Hematopoietic multipotent progenitor cell treated with erythropoietin and hydrocortisone succinate and interleukin-3 and kit ligand, for 17 days (in vitro differentiated cells): ENCODE data around the gene RRAS2.
"Not testable (repeated sequence)": the region's sequence is repeated elsewhere in the genome, so short reads cannot be mapped to it uniquely, and the experiment has no call there.

Experiments used
- DNase-seq: peaks from one replicate; pipeline ENCODE4 v3.0.0-alpha.2; 2015; ENCODE audit warnings: low spot score

RRAS2 gene

GRCh38 chr11:14371249-14371648 lies 12.3 kb upstream of the RRAS2 start:
- no peak for DNase-seq

GRCh38 chr11:14370496-14370895 lies 11.5 kb upstream of the RRAS2 start:
- DNase-seq = no peak

GRCh38 chr11:14369598-14369997 lies 10.6 kb upstream of the RRAS2 start:
- no peak for DNase-seq

- no peak for DNase-seq
These were observed 8.0 kb upstream of the RRAS2 start for GRCh38 chr11:14366936-14367335.

DNA sequence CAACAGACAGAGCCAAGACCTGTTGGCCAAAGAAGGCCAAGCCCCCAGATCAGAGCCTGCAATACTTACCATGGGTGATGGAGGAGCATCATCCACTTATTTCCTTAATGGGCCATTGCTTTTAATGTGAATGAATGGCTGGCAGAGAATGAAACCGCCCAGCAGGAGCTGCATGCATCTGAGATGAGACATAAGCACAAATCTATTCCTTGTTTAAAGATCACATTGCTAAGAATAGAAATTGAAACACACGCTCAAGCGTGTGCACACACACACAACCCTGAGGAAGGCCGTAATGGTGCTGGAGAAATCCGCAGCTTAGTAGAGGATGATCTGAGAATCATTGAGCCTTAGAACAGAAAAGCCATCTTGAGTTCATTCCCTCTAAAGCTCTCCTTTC lies 5.3 kb upstream of the RRAS2 start:
- no peak for DNase-seq

- DNase-seq = no peak
These were observed 3.6 kb upstream of the RRAS2 start for GRCh38 chr11:14362611-14363010.

DNA sequence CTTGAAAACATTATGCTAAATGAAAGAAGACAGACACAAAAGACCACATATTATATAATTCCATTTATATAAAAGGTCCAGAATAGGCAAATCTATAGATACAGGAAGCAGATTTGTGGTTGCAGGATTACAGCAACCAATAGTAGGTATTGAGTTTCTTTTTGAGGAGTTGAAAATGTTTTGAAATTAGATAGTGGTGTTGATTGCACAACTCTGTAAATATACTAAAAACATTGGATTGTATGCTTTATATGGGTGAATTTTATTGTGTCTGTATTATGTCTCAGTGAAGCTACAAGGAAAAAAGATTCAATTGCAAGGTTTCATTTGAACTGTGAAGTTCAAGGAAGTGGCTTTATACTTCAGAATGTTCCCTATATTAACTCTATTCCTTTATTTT lies 3.0 kb upstream of the RRAS2 start:
- DNase-seq = no peak

DNA sequence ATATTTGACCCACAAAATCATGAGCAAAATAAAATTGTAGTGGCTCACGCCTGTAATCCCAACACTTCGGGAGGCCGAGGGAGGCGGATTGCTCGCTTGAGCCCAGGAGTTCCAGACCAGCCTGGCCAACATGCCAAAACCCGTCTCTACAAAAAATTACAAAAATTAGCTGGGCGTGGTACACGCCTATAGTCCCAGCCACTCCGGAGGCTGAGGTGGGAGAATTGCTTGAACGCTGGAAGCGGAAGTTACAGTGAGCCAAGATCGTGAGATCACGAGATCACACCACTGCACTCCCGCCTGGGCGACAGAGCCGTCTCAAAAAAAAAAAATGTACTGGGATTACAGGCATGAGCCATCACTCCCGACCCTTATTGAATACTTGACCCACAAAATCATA lies 2.0 kb upstream of the RRAS2 start:
- DNase-seq = no peak

DNA sequence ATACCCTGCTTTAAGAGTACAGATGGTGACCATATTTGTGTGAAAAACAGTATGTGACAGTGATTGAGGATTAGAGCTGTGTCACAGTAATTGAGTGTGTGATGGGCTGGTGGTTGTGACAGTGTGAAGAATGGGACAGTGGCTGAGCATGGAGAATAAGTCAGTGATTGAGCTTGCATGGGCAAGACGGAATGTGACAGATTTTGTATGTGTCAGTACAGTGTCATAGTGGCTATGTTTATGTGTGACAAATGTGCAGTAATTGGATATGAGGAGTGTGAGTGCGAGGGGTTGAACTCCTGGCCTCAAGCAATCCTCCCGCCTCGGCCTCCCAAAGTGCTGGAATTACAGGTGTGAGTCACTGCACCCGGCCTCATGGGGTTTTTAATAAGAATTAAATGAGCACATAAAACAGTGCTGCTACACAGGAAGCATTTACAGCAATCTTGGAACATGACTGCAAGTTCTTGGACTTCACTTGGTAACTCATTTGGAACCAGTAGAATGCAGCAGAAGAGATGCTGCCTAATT lies 583 bp upstream of the RRAS2 start:
- DNase-seq = no peak

DNA sequence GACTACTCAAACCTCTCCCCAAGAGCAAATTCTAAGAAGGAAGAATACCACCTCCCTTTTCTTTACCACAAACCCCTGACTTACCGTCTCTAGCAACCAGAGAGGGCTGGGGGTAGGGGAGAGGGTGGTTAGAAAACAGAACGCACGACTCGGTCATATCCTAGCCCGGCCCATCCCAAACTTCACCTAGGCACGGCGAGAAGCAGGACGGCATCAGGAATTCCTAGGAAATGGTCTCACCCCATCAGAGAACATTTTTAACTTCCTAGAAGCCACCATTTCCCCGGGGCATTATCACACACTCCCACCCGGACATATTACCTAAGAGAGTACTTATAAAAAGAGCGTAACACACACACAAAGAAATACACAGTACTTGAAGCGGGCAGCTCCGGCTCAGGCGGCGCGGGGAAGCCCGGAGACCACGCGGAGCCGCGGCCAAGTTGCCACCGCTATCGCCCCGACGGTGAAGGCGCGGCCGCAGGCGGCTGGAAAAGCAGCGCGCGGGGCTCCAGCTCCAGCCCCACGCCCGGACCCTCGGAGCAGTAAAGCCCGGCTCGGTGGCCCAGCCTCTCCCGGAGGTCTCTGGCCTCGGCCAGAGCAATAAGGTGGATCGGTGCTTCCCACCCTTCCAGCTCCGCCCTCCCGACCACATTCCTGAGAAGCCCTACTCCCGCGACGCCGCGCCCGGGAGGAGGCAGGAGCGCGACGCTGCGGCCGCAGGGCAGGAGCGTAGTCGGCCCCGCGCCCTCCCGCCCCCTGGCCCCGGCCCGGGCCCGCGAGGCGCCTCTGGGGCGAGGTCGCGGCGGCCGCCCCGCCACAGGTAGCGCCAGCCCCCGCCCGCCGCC lies 878 bp downstream of the RRAS2 start:
- no peak for DNase-seq

- no peak for DNase-seq
These were observed 2.6 kb downstream of the RRAS2 start for GRCh38 chr11:14356342-14356741.

DNA sequence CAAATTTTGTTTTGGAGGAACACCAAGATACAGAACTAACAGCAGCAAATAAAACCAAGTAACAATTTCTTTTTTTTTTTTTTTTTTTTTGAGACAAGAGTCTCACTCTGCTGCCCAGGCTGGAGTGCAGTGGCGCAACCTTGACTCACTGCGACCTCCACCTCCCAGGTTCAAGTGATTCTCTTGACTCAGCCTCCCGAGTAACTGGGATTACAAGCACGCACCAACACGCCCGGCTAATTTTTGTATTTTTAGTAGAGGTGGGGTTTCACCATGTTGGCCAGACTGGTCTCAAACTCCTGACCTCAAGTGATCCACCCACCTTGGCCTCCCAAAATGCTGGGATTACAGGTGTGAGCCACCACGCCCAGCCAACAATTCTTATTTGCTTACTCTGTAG lies 4.4 kb downstream of the RRAS2 start:
- not testable (repeated sequence) for DNase-seq

GRCh38 chr11:14350716-14351238 lies 8.2 kb downstream of the RRAS2 start:
- no peak for DNase-seq

GRCh38 chr11:14350215-14350614 lies 8.8 kb downstream of the RRAS2 start:
- DNase-seq = no peak

DNA sequence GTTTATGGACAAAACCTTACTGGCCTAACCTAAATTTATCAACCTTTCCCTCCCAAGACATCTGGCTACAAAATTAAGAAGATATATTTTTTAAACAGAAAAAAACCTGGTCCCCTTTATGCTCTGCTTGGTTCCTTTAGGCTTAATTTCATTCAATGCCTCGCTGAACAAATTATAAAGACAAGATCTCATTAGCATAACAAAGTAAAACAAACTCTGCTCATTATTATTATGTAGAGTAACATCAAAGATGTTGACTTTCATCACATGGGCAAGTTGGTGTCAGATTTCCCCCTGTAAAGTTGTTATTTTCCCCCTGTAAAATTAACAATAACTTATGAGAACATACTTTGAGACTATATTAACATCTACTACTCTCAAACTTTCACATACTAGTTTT lies 11.0 kb downstream of the RRAS2 start:
- no peak for DNase-seq

- no peak for DNase-seq
These were observed 11.5 kb downstream of the RRAS2 start for GRCh38 chr11:14347494-14347893.

DNA sequence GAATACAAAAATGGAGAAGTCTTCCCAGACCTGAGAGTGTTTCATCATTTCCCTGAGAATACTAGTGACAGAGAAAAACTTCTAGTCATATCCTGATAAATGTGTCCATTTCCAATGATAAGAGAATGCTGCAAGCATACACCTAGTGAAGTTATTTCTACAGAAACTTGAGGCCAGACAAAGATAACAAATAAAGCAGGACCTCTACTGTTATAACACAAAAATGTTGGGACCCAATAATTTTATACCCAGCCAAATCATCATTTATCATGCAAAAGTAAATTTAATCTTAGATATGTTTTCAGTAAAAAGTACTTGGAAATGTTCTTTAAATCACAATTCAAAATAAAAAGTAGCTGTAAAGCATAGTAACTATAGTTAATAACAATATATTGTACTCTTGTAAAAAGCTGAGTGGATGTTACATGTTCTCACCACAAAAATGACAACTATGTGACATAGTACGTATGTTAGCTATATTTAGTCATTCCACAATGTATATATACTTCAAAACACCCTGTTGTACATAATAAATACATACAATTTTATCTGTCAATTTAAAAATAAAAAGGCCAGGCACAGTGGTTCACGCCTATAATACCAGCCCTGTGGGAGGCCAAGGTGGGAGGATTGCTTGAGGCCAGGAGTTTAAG lies 12.6 kb downstream of the RRAS2 start:
- DNase-seq = no peak

DNA sequence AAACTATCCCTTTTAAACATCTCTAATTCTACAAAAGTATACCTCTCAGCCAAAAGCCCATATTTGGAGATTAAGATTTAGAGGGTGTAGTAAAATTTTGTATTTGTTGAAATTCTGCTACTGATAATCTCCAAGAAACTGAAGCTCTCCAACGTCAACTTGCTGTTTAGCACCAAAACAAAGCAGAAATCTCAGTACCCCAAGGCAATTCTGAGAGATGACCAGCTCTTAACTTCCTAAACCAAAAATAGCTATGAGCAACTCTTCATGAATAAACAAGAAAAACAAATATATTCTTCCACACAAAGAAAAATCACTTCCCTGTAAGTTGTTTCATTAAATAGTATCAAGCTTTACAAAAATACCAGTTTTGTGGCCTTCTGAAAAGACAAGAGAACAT lies 13.3 kb downstream of the RRAS2 start:
- no peak for DNase-seq

- DNase-seq = not testable (repeated sequence)
These were observed 14.0 kb downstream of the RRAS2 start for GRCh38 chr11:14345016-14345415.

- no peak for DNase-seq
These were observed 16.1 kb downstream of the RRAS2 start for GRCh38 chr11:14342906-14343305.

DNA sequence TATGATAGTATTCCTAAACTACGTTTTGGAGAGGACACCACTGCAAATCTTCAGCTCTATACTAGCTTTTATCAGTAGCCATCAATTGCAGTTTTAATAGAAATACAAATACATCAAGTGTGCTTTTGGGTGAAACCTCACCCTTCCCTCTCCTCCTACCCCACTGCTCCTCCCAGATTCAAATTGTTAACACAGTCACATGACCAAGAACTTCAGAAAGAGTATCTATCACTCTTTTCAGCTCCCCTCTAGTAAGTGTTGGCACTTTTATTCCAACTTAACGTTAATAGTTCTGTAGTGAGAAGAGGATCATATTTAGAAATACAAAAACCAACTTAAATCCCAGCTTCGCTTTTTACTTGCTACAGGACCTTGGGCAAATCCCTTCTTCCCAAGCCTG lies 17.0 kb downstream of the RRAS2 start:
- no peak for DNase-seq

GRCh38 chr11:14340721-14341120 lies 18.3 kb downstream of the RRAS2 start:
- no peak for DNase-seq

DNA sequence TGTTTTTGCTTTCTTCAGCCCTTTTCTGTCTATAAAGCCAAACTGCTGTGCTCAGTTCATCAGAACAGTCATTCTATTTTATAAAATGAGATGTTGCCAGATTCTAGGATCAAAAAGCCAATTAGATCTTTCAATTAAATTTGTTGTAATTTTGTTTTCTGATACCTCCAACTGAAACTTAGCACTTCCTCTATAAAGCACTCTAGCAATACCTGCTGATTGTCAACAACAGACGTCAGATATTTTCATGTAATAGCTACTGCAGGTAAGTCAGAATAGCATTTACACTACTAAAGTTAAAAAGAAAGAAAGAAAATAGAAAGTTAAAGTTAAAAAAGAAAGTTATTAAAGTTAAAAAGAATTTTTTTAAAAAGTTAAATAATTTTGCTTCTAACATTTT lies 19.6 kb downstream of the RRAS2 start:
- no peak for DNase-seq
